ENCODE measurements around the gene TBC1D1. TPM values are rescaled to one million over a fixed set of nuclear protein-coding genes. Genes with fewer than 3 reads are reported as not detected.

TBC1D1 gene
- total and polyA plus RNA-seq, 2 experiments from 2014 or later, result 53.9 to 151 TPM

DNA sequence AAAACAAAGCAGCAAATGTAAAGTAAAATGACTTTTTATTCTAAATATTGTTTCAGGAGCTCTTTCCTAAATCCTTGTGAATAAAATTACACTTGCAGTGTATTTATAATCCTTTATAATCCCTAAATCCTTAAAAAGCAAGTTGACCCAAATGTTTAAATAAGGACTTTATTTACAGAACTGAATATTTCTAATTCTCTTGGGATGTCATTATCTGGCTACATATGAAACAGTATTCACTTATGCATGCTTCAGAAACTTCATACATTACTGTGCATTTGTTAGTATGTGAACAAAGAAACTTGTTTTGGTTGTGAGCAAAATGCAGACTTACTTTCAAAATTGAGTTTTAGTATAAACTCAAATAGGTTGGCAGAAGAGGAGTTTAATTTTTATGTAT, 118.5 kb downstream of the TBC1D1 start (continued):
- TF ChIP-seq, protein P1, sequence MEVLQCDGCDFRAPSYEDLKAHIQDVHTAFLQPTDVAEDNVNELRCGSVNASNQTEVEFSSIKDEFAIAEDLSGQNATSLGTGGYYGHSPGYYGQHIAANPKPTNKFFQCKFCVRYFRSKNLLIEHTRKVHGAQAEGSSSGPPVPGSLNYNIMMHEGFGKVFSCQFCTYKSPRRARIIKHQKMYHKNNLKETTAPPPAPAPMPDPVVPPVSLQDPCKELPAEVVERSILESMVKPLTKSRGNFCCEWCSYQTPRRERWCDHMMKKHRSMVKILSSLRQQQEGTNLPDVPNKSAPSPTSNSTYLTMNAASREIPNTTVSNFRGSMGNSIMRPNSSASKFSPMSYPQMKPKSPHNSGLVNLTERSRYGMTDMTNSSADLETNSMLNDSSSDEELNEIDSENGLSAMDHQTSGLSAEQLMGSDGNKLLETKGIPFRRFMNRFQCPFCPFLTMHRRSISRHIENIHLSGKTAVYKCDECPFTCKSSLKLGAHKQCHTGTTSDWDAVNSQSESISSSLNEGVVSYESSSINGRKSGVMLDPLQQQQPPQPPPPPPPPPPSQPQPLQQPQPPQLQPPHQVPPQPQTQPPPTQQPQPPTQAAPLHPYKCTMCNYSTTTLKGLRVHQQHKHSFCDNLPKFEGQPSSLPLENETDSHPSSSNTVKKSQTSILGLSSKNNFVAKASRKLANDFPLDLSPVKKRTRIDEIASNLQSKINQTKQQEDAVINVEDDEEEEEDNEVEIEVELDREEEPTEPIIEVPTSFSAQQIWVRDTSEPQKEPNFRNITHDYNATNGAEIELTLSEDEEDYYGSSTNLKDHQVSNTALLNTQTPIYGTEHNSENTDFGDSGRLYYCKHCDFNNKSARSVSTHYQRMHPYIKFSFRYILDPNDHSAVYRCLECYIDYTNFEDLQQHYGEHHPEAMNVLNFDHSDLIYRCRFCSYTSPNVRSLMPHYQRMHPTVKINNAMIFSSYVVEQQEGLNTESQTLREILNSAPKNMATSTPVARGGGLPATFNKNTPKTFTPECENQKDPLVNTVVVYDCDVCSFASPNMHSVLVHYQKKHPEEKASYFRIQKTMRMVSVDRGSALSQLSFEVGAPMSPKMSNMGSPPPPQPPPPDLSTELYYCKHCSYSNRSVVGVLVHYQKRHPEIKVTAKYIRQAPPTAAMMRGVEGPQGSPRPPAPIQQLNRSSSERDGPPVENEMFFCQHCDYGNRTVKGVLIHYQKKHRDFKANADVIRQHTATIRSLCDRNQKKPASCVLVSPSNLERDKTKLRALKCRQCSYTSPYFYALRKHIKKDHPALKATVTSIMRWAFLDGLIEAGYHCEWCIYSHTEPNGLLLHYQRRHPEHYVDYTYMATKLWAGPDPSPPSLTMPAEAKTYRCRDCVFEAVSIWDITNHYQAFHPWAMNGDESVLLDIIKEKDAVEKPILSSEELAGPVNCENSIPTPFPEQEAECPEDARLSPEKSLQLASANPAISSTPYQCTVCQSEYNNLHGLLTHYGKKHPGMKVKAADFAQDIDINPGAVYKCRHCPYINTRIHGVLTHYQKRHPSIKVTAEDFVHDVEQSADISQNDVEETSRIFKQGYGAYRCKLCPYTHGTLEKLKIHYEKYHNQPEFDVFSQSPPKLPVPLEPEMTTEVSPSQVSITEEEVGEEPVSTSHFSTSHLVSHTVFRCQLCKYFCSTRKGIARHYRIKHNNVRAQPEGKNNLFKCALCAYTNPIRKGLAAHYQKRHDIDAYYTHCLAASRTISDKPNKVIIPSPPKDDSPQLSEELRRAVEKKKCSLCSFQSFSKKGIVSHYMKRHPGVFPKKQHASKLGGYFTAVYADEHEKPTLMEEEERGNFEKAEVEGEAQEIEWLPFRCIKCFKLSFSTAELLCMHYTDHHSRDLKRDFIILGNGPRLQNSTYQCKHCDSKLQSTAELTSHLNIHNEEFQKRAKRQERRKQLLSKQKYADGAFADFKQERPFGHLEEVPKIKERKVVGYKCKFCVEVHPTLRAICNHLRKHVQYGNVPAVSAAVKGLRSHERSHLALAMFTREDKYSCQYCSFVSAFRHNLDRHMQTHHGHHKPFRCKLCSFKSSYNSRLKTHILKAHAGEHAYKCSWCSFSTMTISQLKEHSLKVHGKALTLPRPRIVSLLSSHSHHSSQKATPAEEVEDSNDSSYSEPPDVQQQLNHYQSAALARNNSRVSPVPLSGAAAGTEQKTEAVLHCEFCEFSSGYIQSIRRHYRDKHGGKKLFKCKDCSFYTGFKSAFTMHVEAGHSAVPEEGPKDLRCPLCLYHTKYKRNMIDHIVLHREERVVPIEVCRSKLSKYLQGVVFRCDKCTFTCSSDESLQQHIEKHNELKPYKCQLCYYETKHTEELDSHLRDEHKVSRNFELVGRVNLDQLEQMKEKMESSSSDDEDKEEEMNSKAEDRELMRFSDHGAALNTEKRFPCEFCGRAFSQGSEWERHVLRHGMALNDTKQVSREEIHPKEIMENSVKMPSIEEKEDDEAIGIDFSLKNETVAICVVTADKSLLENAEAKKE (CRISPR knock-in tag; IDR thresholded peaks at IDR 0.05), result no peak
- TF ChIP-seq, protein P2, sequence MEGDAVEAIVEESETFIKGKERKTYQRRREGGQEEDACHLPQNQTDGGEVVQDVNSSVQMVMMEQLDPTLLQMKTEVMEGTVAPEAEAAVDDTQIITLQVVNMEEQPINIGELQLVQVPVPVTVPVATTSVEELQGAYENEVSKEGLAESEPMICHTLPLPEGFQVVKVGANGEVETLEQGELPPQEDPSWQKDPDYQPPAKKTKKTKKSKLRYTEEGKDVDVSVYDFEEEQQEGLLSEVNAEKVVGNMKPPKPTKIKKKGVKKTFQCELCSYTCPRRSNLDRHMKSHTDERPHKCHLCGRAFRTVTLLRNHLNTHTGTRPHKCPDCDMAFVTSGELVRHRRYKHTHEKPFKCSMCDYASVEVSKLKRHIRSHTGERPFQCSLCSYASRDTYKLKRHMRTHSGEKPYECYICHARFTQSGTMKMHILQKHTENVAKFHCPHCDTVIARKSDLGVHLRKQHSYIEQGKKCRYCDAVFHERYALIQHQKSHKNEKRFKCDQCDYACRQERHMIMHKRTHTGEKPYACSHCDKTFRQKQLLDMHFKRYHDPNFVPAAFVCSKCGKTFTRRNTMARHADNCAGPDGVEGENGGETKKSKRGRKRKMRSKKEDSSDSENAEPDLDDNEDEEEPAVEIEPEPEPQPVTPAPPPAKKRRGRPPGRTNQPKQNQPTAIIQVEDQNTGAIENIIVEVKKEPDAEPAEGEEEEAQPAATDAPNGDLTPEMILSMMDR (conservative IDR thresholded peaks at IDR 0.05; ENCODE audit: low read depth in 2 of 2), result no peak
- TF ChIP-seq NANOG (IDR thresholded peaks at IDR 0.05; ENCODE audit: borderline replicate concordance) (no peak), CREB1 (CRISPR knock-in tag; IDR thresholded peaks at IDR 0.05; ENCODE audit: low read depth) (no peak), ZNF331 (CRISPR knock-in tag; IDR thresholded peaks at IDR 0.05; ENCODE audit: low read depth) (no peak)

DNA sequence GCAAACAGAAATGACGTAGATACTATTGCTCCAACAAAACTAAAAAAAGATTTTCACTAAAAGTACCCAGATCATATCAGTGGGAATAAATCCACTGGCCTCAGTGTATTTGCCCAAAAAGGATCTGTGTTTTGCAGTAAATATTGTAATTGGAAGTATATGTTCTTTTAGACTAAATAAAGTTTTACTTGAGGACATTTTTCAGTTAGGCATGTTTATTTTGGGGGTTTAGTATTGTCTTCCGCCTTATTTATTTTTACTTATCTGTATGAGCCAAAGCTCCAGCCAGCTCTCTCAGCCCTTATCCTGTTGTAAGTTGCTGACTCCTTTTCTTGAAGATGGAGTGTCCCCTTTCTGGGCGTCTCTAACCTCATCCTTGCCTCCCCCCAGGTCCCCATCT, 119.1 kb downstream of the TBC1D1 start:
- H3K79me2 ChIP-seq (replicated peaks; ENCODE audit: insufficient read depth), result peaks cover 63% of the 10 kb centered on the region
- DNase-seq (ENCODE audit: low spot score) (no peak), ATAC-seq (no peak)
- H3K4me1 ChIP-seq (ENCODE audit: insufficient read depth), result peaks cover 14% of the 10 kb centered on the region
- no peaks in the 10 kb centered on the region; the same call in 2 of the 3 replicates for H3K9me3 Mint-ChIP-seq
- H3K4me1 Mint-ChIP-seq, result peaks cover 32% of the 10 kb centered on the region
- no peak overlapping the region for H2AFZ ChIP-seq
- no peaks in the 10 kb centered on the region for H3K36me3 ChIP-seq (ENCODE audit: insufficient read depth)
- H3F3A ChIP-seq (replicated peaks; ENCODE audit: low read depth), result no peaks in the 10 kb centered on the region
- no peak overlapping the region for H3K27ac ChIP-seq (ENCODE audit: low read depth)
- H3K27me3 Mint-ChIP-seq (ENCODE audit: insufficient read depth, low read depth, poor library complexity), result peaks cover 2% of the 10 kb centered on the region
- H3K36me3 Mint-ChIP-seq (ENCODE audit: low read depth), result peaks cover 2% of the 10 kb centered on the region; the same call in 2 of the 3 replicates
- peaks cover 9% of the 10 kb centered on the region; the same call in 1 of the 2 replicates for H4K20me1 ChIP-seq (replicated peaks; ENCODE audit: insufficient read depth)
- H3K4me3 Mint-ChIP-seq, result no peak overlapping the region
- no peaks in the 10 kb centered on the region for H3K27me3 ChIP-seq (ENCODE audit: insufficient read depth)
- H3K27ac Mint-ChIP-seq, result no peak overlapping the region
- no peak for TF ChIP-seq ZNF114 (CRISPR knock-in tag; IDR thresholded peaks at IDR 0.05)
- no peak for TF ChIP-seq EZH2phosphoT487 (IDR thresholded peaks at IDR 0.05; ENCODE audit: unreplicated experiment)
- TF ChIP-seq ZNF331 (CRISPR knock-in tag; IDR thresholded peaks at IDR 0.05; ENCODE audit: low read depth), result no peak
- TF ChIP-seq, protein P1 (CRISPR knock-in tag; IDR thresholded peaks at IDR 0.05), result no peak
- TF ChIP-seq STAT1 (IDR thresholded peaks at IDR 0.05; ENCODE audit: unreplicated experiment), result no peak
- no peaks in the 10 kb centered on the region for H3K9me2 ChIP-seq (ENCODE audit: insufficient read depth)
- no peak overlapping the region for H3K4me3 ChIP-seq
- H3K4me2 ChIP-seq, result no peak overlapping the region

All from GM23338 (cell line).